Left renal cortex interstitium (tissue), 4 donors: Measurements from ENCODE around the gene EDNRA. TPM values are rescaled to one million over a fixed set of nuclear protein-coding genes. Genes with fewer than 3 reads are reported as not detected.
A peak's percentile ranks its signal among the peaks of the same experiment; 100 is the strongest.

Experiments
- DNase-seq, 4 donors: peaks; one replicate each; pipeline ENCODE4 v3.0.0-alpha.2; 2013; ENCODE audit warnings: low read depth in 4 of 4, low spot score in 2 of 4, missing footprints in 1 of 4
- polyA plus RNA-seq, 4 donors: library from polyadenylated mRNA; unstranded; fragments of 120-200 nt; gene quantifications; one replicate each; pipeline ENCODE4 v1.2.1, GENCODE V29; 2013; ENCODE audit not compliant: insufficient read length in 4 of 4

EDNRA gene
- polyA plus RNA-seq, 4 donors = 76.2 to 98.4 (median 88.7) TPM

- no peak for DNase-seq
Measured at GRCh38 chr4:147494301-147494700, 13.4 kb downstream of the EDNRA start.

GRCh38 chr4:147496500-147496899, 15.6 kb downstream of the EDNRA start:
- DNase-seq = no peak

- no peak for DNase-seq
Measured at GRCh38 chr4:147498031-147498660, 17.2 kb downstream of the EDNRA start.

GRCh38 chr4:147508346-147508745, 27.4 kb downstream of the EDNRA start:
- DNase-seq = no peak

GRCh38 chr4:147509386-147509785, 28.5 kb downstream of the EDNRA start:
- no peak for DNase-seq

GRCh38 chr4:147510962-147511668, 30.2 kb downstream of the EDNRA start:
- DNase-seq = no peak

GRCh38 chr4:147513091-147513490, 32.2 kb downstream of the EDNRA start:
- DNase-seq = no peak

GRCh38 chr4:147513952-147514351, 33.1 kb downstream of the EDNRA start:
- no peak for DNase-seq

- DNase-seq = no peak
Measured at GRCh38 chr4:147515220-147515936, 34.5 kb downstream of the EDNRA start.

- no peak for DNase-seq
Measured at GRCh38 chr4:147516133-147516532, 35.2 kb downstream of the EDNRA start.

GRCh38 chr4:147518086-147518485, 37.2 kb downstream of the EDNRA start:
- no peak for DNase-seq

GRCh38 chr4:147518846-147519767, 38.2 kb downstream of the EDNRA start:
- peak in 1 of 4 donors; percentile 24 for DNase-seq

GRCh38 chr4:147524601-147525000, 43.7 kb downstream of the EDNRA start:
- DNase-seq = no peak

GRCh38 chr4:147525494-147526271, 44.8 kb downstream of the EDNRA start:
- DNase-seq = no peak

- no peak for DNase-seq
Measured at GRCh38 chr4:147526272-147526654, 45.4 kb downstream of the EDNRA start.

GRCh38 chr4:147528054-147528453, 47.2 kb downstream of the EDNRA start:
- no peak for DNase-seq

GRCh38 chr4:147530134-147530533, 49.2 kb downstream of the EDNRA start:
- DNase-seq = no peak

GRCh38 chr4:147530723-147531122, 49.8 kb downstream of the EDNRA start:
- DNase-seq = no peak

GRCh38 chr4:147532896-147533295, 52.0 kb downstream of the EDNRA start:
- no peak for DNase-seq

GRCh38 chr4:147533331-147533730, 52.4 kb downstream of the EDNRA start:
- no peak for DNase-seq
